AG04450 (cell line): ENCODE measurements around the gene ALDH16A1. TPM values are rescaled to one million over a fixed set of nuclear protein-coding genes. Genes with fewer than 3 reads are reported as not detected.

Experiments
- CTCF ChIA-PET: fragments of 300-600, 350-600 bp; formaldehyde crosslinking; extraction: SDS; loops from one replicate; lab custom pipeline; 2022; ENCODE audit warnings: antibody characterized with exemption, inconsistent platforms; lab: Charles Lee
- POLR2A ChIA-PET: fragments of 350-600 bp; formaldehyde crosslinking; extraction: SDS; loops from one replicate; lab custom pipeline; 2021; ENCODE audit warnings: antibody characterized with exemption, inconsistent platforms; lab: Yijun Ruan, JAX
- DNase-seq: peaks from one replicate; pipeline ENCODE4 v3.0.0-alpha.2; 2011; ENCODE audit warnings: low read depth, low spot score
- H3K27ac ChIP-seq: one replicate; pipeline ENCODE4 v1.5.1; 2012; ENCODE audit warnings: low read depth, low read length, control low read depth
- H3K27me3 ChIP-seq: one replicate; pipeline ENCODE4 v1.6.0; 2012; ENCODE audit warnings: low read length; ENCODE audit not compliant: control insufficient read depth, insufficient read depth
- H3K4me3 ChIP-seq: 2 replicates; pipeline ENCODE4 v1.5.1; 2011; ENCODE audit warnings: mild to moderate bottlenecking, low read depth, low read length, control low read depth
- H3K9me3 ChIP-seq: 2 replicates; pipeline ENCODE4 v1.5.1; 2012; ENCODE audit warnings: low read length; ENCODE audit not compliant: control insufficient read depth, insufficient read depth
- CTCF ChIP-seq: IDR thresholded peaks from 2 replicates; pipeline ENCODE4 v1.5.1; 2011; ENCODE audit warnings: low read depth, low read length, control low read depth, inconsistent platforms
- polyA plus RNA-seq: library from polyadenylated mRNA; depleted of rRNA; stranded (reverse); fragments of >200 nt; gene quantifications from 2 replicates; pipeline ENCODE4 v1.2.3, GENCODE V29; 2011

ALDH16A1 gene
- polyA plus RNA-seq, 1 experiment = 4.1 TPM

GRCh38 chr19:49461656-49462055 is 8.6 kb downstream of the ALDH16A1 start:
- ChIA-PET POLR2A (no interaction called here), CTCF (no interaction called here)

GRCh38 chr19:49462492-49462891 is 9.5 kb downstream of the ALDH16A1 start:
- CTCF ChIA-PET = no interaction called here
- Histone ChIP-seq H3K27me3 (no peaks in the 10 kb centered on the region), H3K9me3 (peaks cover 7% of the 10 kb centered on the region; the same call in 1 of the 2 replicates), H3K4me3 (no peak overlapping the region), H3K27ac (no peak overlapping the region)
- no peak for TF ChIP-seq CTCF
- no peak for DNase-seq
- POLR2A ChIA-PET = interaction anchor here (0.6 kb wide), 1 partner anchor 83 kb away, joined by 4 read pairs; no protein-coding TSS in a partner anchor

More at GRCh38 chr19:49461656-49462055, 8.6 kb downstream of the ALDH16A1 start:
- TF ChIP-seq CTCF = no peak
- Histone ChIP-seq H3K27me3 (no peaks in the 10 kb centered on the region), H3K9me3 (peaks cover 7% of the 10 kb centered on the region; the same call in 1 of the 2 replicates), H3K27ac (no peak overlapping the region), H3K4me3 (no peak overlapping the region)
- DNase-seq = no peak

GRCh38 chr19:49463960-49464740 is 11.1 kb downstream of the ALDH16A1 start:
- Histone ChIP-seq H3K27me3 (no peaks in the 10 kb centered on the region), H3K27ac (no peak overlapping the region), H3K9me3 (peaks cover 7% of the 10 kb centered on the region; the same call in 1 of the 2 replicates), H3K4me3 (no peak overlapping the region)
- no peak for DNase-seq
- ChIA-PET POLR2A (no interaction called here), CTCF (interaction anchor here (1.9 kb wide), 1 partner anchor 9 kb away, joined by 8 read pairs; no protein-coding TSS in a partner anchor)
- no peak for TF ChIP-seq CTCF

GRCh38 chr19:49465371-49465770 is 12.3 kb downstream of the ALDH16A1 start:
- DNase-seq = no peak
- POLR2A ChIA-PET = no interaction called here
- H3K9me3 ChIP-seq = peaks cover 7% of the 10 kb centered on the region; the same call in 1 of the 2 replicates
- no peaks in the 10 kb centered on the region for H3K27me3 ChIP-seq
- H3K27ac ChIP-seq = no peak overlapping the region
- TF ChIP-seq CTCF = no peak
- H3K4me3 ChIP-seq = no peak overlapping the region
- CTCF ChIA-PET = interaction anchor here (1.0 to 1.9 kb wide), 2 partner anchors 8 to 105 kb away, joined by 3 to 8 read pairs; no protein-coding TSS in a partner anchor

- H3K27me3 ChIP-seq = no peaks in the 10 kb centered on the region
- no peak overlapping the region for H3K4me3 ChIP-seq
- no peak overlapping the region for H3K27ac ChIP-seq
- ChIA-PET POLR2A (no interaction called here), CTCF (no interaction called here)
- TF ChIP-seq CTCF = no peak
- no peaks in the 10 kb centered on the region for H3K9me3 ChIP-seq
- no peak for DNase-seq
Measured at GRCh38 chr19:49468199-49468598, 15.2 kb downstream of the ALDH16A1 start.
